ENCODE data around the gene SRGAP2.
"Not testable (repeated sequence)": the region's sequence is repeated elsewhere in the genome, so short reads cannot be mapped to it uniquely, and the experiment has no call there.

SRGAP2 gene

GRCh38 chr1:206205569-206205968, 2.2 kb downstream of the SRGAP2 start:
- DNase-seq (ENCODE audit: low read depth in 2 of 2): not testable (repeated sequence)

GRCh38 chr1:206210802-206211201, 7.5 kb downstream of the SRGAP2 start:
- DNase-seq (ENCODE audit: low read depth in 2 of 2): not testable (repeated sequence)

GRCh38 chr1:206215600-206216392, 12.5 kb downstream of the SRGAP2 start:
- not testable (repeated sequence) for DNase-seq (ENCODE audit: low read depth in 2 of 2)

DNA sequence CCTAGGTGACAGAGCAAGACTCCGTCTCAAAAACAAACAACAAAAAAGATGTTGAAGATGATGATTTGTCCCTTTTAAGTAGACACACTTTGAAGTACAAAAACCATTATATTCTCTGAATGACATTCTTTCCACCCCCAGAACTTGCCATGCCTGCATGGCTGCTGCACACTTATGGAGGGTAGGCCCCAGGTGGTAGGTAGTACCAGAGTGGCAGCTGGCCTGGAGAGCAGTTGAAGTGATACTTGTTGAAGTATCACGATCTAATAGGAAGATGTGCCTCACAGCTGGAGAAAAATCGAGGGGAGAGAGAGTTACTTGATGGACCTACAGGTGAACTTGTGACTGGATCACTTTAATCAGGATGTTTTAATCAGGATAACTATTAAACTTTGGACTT, 14.9 kb downstream of the SRGAP2 start:
- not testable (repeated sequence) for DNase-seq (ENCODE audit: low read depth in 2 of 2)

- not testable (repeated sequence) for DNase-seq (ENCODE audit: low read depth in 2 of 2)
Measured at GRCh38 chr1:206218765-206219164, 15.4 kb downstream of the SRGAP2 start.

- DNase-seq (ENCODE audit: low read depth in 2 of 2): not testable (repeated sequence)
Measured at GRCh38 chr1:206219514-206220331, 16.4 kb downstream of the SRGAP2 start.

DNA sequence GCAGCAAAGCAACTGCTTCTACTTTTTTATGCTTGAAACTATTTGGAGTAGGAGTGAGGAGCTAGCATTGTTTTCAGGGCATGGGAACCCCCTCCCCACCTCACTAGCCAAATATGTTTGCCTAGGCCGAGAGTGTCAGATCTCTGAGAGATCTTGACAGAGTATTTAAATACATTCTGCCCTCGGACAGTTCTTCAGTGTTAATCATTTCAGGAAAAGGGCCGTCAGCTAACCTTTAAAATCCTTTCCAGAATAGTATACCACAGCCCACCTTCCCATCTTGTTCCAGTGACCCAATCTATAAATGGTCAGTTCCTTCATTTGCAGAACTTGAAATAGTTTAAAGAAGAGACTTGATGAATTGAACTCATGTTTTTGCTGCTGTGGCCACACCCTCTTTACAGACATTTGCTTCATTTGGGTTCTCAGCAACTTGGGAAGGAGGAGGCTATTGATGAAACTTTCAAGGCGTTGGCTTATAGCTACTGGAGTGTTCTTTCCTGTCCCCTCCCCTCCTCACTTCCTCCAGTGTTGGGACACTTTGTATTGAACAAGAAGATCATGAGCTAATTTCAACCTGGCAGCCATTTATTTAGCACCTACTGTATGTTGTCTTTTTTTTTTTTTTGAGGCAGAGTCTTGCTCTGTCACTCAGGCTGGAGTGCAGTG, 17.1 kb downstream of the SRGAP2 start:
- not testable (repeated sequence) for DNase-seq (ENCODE audit: low read depth in 2 of 2)

DNA sequence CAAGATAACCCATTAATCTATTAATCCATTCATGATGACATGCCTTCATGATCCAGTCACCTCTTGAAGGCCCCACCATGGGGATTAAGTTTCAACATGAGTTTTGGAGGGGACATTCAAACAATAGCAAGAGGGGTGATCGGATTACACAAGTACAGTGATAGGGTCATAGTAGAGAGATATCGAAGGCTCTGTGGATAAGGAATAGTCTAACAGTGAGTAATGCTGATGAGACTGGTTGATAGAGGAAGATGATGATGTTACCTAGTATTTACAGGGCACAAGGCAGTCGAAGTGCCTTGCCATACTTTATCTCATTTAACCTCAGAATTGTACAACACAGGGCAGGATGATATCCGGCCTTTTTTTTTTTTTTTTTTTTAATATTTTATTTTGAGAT, 18.2 kb downstream of the SRGAP2 start:
- not testable (repeated sequence) for DNase-seq (ENCODE audit: low read depth in 2 of 2)

DNA sequence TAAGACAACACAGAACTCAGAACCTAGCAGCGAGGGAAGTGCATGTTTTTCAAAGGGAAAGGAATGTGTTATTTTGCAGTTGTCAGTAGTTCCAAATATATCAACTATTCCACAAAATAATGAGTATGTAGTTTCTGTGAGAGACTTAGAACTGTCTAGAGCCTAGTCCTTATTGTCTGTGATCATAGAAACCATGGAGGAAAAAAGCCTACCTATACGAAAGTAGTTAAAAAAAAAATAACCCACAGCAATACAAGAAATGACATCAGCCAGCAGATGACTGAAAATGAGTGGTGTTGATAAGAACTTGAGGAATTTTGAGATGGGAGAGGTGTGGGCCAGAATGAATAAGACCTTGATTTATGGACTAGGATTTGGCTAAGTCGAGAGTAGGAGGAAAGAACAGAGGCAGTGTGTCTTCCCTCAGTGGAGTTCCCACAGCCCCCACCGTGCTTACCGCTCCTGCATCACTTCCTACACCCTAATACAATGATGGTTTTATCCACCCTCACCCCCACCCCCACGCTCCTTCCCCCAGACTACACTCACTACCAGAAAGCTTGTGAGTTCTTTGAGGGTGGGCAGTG, 20.9 kb downstream of the SRGAP2 start:
- DNase-seq (ENCODE audit: low read depth in 2 of 2): not testable (repeated sequence)

DNA sequence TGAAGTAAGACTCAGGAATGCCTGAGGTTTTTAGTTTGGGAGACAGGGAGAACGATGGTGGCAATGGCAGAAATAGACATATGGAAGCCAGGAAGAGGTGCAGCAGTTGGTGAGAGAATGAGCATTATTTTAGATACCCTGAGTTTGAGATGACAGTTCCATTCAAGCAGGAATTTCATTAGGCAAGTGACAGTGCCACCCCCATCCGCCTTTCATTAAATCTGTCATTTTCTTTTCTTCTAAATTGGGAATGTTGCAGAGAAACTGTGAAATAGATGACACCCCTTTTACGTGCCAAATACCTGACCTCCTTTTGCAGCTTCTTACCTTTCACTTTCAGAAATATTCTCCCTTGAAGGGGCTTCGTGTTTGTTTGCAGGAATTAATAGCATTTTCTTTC, 22.0 kb downstream of the SRGAP2 start:
- DNase-seq (ENCODE audit: low read depth in 2 of 2): not testable (repeated sequence)

GRCh38 chr1:206226886-206227285, 23.5 kb downstream of the SRGAP2 start:
- DNase-seq (ENCODE audit: low read depth in 2 of 2): not testable (repeated sequence)

DNA sequence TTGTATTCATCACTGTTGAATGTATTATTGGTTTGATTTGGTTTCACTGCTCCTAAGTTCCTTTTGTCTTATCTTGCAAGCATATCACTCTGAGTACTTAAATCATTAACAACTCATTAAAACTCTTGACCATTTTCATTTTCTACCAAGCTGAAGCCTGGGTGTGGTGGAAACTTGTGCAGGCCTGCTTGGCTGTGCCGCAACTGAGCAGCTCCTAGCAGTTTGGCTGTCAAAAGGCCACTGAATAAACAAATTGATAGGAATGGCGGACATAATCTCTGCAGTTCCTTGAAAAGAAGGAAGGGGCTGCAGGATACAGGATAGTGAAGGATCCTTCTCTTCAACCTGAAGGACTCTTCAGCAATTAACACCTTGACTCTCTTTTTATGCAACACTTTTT, 25.9 kb downstream of the SRGAP2 start:
- not testable (repeated sequence) for DNase-seq (ENCODE audit: low read depth in 2 of 2)

DNA sequence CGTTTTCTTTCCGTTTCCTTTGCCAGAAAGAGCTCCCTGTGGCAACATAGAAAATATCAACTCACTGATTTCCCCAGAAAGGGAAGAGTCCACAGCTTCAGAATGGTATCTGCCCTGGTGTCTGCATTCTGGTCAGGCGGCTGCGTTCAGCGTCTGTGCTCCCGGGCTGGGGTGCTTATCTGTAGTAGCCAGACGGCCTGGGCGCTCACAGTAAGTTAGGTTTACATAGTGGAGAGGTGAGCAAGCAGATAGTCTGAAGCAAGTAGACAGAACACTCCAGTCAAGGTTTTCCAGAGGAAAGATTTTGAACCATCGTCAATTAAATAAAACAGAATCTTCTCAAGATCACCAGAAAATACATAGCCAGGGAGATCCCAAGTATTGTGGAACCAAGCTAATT, 28.6 kb downstream of the SRGAP2 start:
- not testable (repeated sequence) for DNase-seq (ENCODE audit: low read depth in 2 of 2)

- DNase-seq (ENCODE audit: low read depth in 2 of 2): not testable (repeated sequence)
Measured at GRCh38 chr1:206232970-206233645, 29.8 kb downstream of the SRGAP2 start.

DNA sequence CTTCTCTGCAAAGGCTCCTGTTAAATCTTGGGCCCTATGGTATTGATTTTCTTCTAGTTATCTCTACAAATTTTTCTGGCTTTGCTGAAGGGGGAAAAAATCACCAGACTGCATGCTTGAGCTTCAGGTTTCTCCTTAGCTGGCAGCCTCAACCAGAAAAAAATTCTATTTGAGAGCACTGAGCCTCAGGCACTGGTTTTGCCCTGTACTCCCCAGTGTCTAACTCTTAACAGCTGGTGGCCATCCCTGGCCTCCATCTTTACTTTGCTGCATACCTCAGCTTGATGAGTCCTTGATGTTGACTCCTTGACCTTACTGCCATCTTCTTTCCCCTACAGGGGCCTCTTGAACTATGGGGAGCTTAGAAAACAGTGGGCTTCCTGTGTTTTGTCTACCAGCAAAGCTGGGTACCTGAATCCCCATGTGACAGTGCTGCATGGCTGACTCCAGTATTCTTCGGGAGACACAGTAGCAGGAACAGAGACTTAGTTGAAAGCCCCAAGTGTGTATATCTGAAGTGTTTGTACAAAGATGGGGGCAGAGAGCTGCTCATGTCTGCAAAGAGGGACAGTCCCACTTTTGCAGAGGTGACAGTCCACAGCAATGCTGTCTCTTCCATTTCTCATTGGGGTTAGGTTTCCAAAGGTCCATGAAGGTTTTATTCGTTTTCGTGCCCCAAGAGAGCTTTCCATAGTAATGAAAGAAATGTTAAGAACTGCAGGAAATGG, 31.0 kb downstream of the SRGAP2 start:
- DNase-seq (ENCODE audit: low read depth in 2 of 2): not testable (repeated sequence)

GRCh38 chr1:206235190-206235589, 31.8 kb downstream of the SRGAP2 start:
- DNase-seq (ENCODE audit: low read depth in 2 of 2): not testable (repeated sequence)

- DNase-seq (ENCODE audit: low read depth in 2 of 2): not testable (repeated sequence)
Measured at GRCh38 chr1:206240288-206240687, 36.9 kb downstream of the SRGAP2 start.

- DNase-seq (ENCODE audit: low read depth in 2 of 2): not testable (repeated sequence)
Measured at GRCh38 chr1:206243335-206243734, 40.0 kb downstream of the SRGAP2 start.

- not testable (repeated sequence) for DNase-seq (ENCODE audit: low read depth in 2 of 2)
Measured at GRCh38 chr1:206245479-206245878, 42.1 kb downstream of the SRGAP2 start.

DNA sequence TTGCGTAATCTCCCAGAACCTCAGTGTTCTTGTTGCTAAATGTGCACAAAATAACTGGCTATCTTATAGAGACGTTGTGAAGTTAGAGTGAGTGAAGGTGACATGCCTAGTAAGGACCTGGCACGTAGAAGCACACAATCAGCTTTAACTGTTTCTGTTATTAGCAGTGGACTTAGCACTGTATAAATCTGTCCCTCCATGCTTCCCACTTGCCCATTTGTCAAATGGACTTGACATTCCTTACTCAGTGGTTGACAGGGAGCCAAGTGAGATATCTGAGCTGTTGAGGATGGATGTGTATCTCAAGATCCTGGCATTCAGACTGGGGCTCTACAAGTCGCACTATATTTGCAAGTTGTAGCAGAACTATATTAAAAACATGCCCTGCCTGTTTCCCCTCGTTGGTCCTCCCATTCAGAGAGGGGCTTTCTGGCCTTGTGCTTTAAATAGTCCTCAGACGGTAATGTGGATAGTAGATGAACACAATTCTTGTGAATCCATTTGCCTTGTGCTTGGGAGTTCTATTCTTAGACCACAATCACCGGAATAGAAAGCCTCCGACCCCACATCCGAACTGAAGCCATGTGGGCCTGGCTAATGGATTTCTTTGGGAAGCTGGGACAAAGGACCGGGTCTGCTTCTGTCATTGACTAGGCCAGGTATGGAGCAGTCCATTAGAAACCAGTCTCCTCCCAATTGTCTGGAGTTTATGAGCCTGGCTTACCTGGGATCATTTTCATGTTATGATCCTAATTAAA, 43.0 kb downstream of the SRGAP2 start:
- DNase-seq (ENCODE audit: low read depth in 2 of 2): not testable (repeated sequence)
